ENCODE measurements around the gene CCPG1.

DNA sequence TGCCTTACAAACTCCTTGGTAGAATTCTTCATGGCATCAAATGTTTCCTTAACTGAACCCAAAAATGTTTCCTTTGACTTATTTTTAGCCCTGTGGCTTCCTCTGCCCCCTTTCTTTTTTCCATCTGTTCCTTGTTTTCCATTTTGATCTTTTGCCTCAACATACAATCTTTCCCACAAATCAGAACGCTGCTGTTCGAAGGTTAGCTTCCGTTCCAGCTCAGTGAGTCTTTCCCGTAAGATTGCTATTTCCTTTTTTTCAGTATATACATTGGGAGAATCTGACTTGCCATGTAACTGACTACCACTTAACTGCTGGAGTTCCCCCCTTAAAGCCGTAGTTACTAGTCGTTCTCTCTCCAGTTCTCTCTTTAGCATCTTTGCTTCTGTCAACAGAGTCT lies 47.9 kb downstream of the CCPG1 start:
- TF ChIP-seq POLR2AphosphoS5 (IDR thresholded peaks at IDR 0.05; ENCODE audit: borderline replicate concordance, low read depth, low read length), result no peak
- no peak for TF ChIP-seq EZH2 (IDR thresholded peaks at IDR 0.05)

Data from SK-N-MC (cell line).